ENCODE measurements around the gene FSIP1. TPM values are rescaled to one million over a fixed set of nuclear protein-coding genes. Genes with fewer than 3 reads are reported as not detected.

Gene FSIP1
- total RNA-seq, 1 experiment from 2014 or later = 0.61 TPM

- TF ChIP-seq CTCF (IDR thresholded peaks at IDR 0.05) = no peak
Observed at GRCh38 chr15:39592500-39592899, 190.1 kb downstream of the FSIP1 start (continued).

- ATAC-seq (no peak), DNase-seq (ENCODE audit: low spot score) (no peak)
- Mint-ChIP-seq H3K27me3 (ENCODE audit: low read depth) (no peaks in the 10 kb centered on the region), H3K36me3 (peaks cover 92% of the 10 kb centered on the region), H3K4me1 (peaks cover 13% of the 10 kb centered on the region), H3K4me3 (no peak overlapping the region), H3K27ac (no peak overlapping the region), H3K9me3 (no peaks in the 10 kb centered on the region)
- POLR2A ChIA-PET = no interaction called here
- CTCF ChIA-PET = no interaction called here
- TF ChIP-seq ZNF232 (CRISPR knock-in tag; IDR thresholded peaks at IDR 0.05) (no peak), TCF7 (CRISPR knock-in tag; IDR thresholded peaks at IDR 0.05; ENCODE audit: low read depth) (no peak), ARID4B (CRISPR knock-in tag; IDR thresholded peaks at IDR 0.05; ENCODE audit: borderline replicate concordance) (no peak), CREM (CRISPR knock-in tag; IDR thresholded peaks at IDR 0.05) (no peak), ZNF671 (CRISPR knock-in tag; IDR thresholded peaks at IDR 0.05) (no peak), ZNF281 (CRISPR knock-in tag; IDR thresholded peaks at IDR 0.05) (no peak), PREB (CRISPR knock-in tag; IDR thresholded peaks at IDR 0.05; ENCODE audit: borderline replicate concordance) (no peak), ZNF138 (CRISPR knock-in tag; conservative IDR thresholded peaks at IDR 0.05) (no peak), ELF4 (CRISPR knock-in tag; IDR thresholded peaks at IDR 0.05; ENCODE audit: low read depth) (no peak), ESRRA (CRISPR knock-in tag; IDR thresholded peaks at IDR 0.05; ENCODE audit: borderline replicate concordance) (no peak), NR3C1 (CRISPR knock-in tag; conservative IDR thresholded peaks at IDR 0.05; ENCODE audit: low read depth) (no peak), ZBTB43 (CRISPR knock-in tag; IDR thresholded peaks at IDR 0.05) (no peak)
Observed at GRCh38 chr15:39591896-39592315, 190.7 kb downstream of the FSIP1 start.
